K562 (cell line): ENCODE results near the gene TRAPPC8. TPM values are rescaled to one million over a fixed set of nuclear protein-coding genes. Genes with fewer than 3 reads are reported as not detected.
A peak's percentile ranks its signal among the peaks of the same experiment; 100 is the strongest.

Experiments used
- ATAC-seq: fragments of 200-7000 bp; cut with Tn5 transposase; 3 replicates; pipeline ENCODE4 v1.9.1; 2020; ENCODE audit warnings: moderate library complexity
- BruUV-seq: library from RNA; stranded (reverse); fragments of 400-500 nt; replicated peaks from 2 replicates; lab custom pipeline; 2021; lab: Mats Ljungman, UMichigan
- CTCF ChIA-PET: fragments of 300-600 bp; formaldehyde crosslinking; extraction: SDS; loops from one replicate; lab custom pipeline; 2021; ENCODE audit warnings: low intra/inter-chr PET ratio; lab: Yijun Ruan, JAX
- POLR2A ChIA-PET: fragments of 300-600, 350-650 bp; sonication (Branson Sonifier 250); formaldehyde crosslinking; extraction: SDS; loops from one replicate; lab custom pipeline; 2021; ENCODE audit warnings: antibody characterized with exemption, inconsistent platforms; lab: Yijun Ruan, JAX
- DNase-seq, 4 experiments: peaks; one replicate each; pipeline versions ENCODE4 v3.0.0 to v3.0.0-alpha.2; 2011 to 2018; ENCODE audit warnings: low spot score in 3 of 4, mixed read lengths in 3 of 4; ENCODE audit errors: extremely low read depth in 1 of 4
- FAIRE-seq: peaks from 2 replicates; lab custom pipeline; 2011; peaks lifted over from hg19 to GRCh38; lab: Jason Lieb, UNC
- H2AFZ ChIP-seq: 2 replicates; pipeline ENCODE4 v1.6.0; 2011; ENCODE audit warnings: low read depth, low read length, control low read depth, inconsistent platforms
- H3K27ac ChIP-seq: fragments of 200-600 bp; 3 replicates; pipeline ENCODE4 v1.8.0; 2011; ENCODE audit warnings: low read depth, mild to moderate bottlenecking, control low read depth, inconsistent platforms, low read length, moderate library complexity, mixed read lengths; ENCODE audit errors: extremely low read depth
- H3K27me3 ChIP-seq, 2 experiments: fragments of 300-600 bp in 1 of 2; 2 replicates in 1 of 2; 3 replicates in 1 of 2; pipeline versions ENCODE4 v1.6.0 to v1.8.0; 2011; ENCODE audit warnings: inconsistent platforms in 2 of 2, low read length in 2 of 2, mild to moderate bottlenecking in 1 of 2, mixed read lengths in 1 of 2, moderate library complexity in 1 of 2; ENCODE audit not compliant: control insufficient read depth in 2 of 2, insufficient read depth in 2 of 2
- H3K36me3 ChIP-seq: fragments of 300-600 bp; 3 replicates; pipeline ENCODE4 v1.8.0; 2011; ENCODE audit warnings: mild to moderate bottlenecking, low read length, inconsistent platforms; ENCODE audit not compliant: control insufficient read depth, insufficient read depth
- H3K4me1 ChIP-seq, 2 experiments: fragments of 200-600 bp in 1 of 2; replicated peaks in 1 of 2; 2 replicates in 1 of 2; 3 replicates in 1 of 2; pipeline versions ENCODE4 v1.5.1 to v1.8.0; 2011; ENCODE audit warnings: inconsistent platforms in 2 of 2, low read length in 2 of 2, mild to moderate bottlenecking in 1 of 2, mixed read lengths in 1 of 2, moderate library complexity in 1 of 2; ENCODE audit not compliant: control insufficient read depth in 2 of 2, insufficient read depth in 2 of 2
- H3K4me2 ChIP-seq: 2 replicates; pipeline ENCODE4 v1.6.1; 2011; ENCODE audit warnings: low read length, control low read depth, inconsistent platforms, mixed read lengths; ENCODE audit not compliant: insufficient read depth
- H3K4me3 ChIP-seq: fragments of 200-600 bp; sonication (generic), shearing (Covaris generic); 2 replicates; pipeline ENCODE4 v1.5.1; 2016; ENCODE audit warnings: control low read depth, inconsistent platforms
- H3K79me2 ChIP-seq: fragments of 200-600 bp; 3 replicates; pipeline ENCODE4 v1.8.0; 2011; ENCODE audit warnings: low read length, inconsistent platforms; ENCODE audit not compliant: control insufficient read depth, insufficient read depth
- H3K9ac ChIP-seq, 2 experiments: 2 replicates each; pipeline versions ENCODE4 v1.6.0 to v1.6.1; 2011; ENCODE audit warnings: low read depth in 2 of 2, low read length in 2 of 2, control low read depth in 1 of 2, inconsistent platforms in 1 of 2, mild to moderate bottlenecking in 1 of 2, mixed read lengths in 1 of 2; ENCODE audit not compliant: insufficient read depth in 1 of 2
- H3K9me1 ChIP-seq: one replicate; pipeline ENCODE4 v1.6.0; 2011; ENCODE audit warnings: inconsistent platforms, mild to moderate bottlenecking, low read length, moderate library complexity; ENCODE audit not compliant: control insufficient read depth, insufficient read depth
- H3K9me3 ChIP-seq: replicated peaks from 2 replicates; pipeline ENCODE4 v1.5.1; 2011; ENCODE audit warnings: low read depth, low read length, inconsistent platforms; ENCODE audit not compliant: control insufficient read depth, insufficient read depth
- H4K20me1 ChIP-seq: replicated peaks from 2 replicates; pipeline ENCODE4 v1.6.1; 2011; ENCODE audit warnings: low read length, inconsistent platforms, mixed read lengths; ENCODE audit not compliant: control insufficient read depth, insufficient read depth
- BRCA1 ChIP-seq, 2 experiments: fragments of 450-650 bp in 1 of 2; sonication (generic) in 1 of 2; formaldehyde crosslinking in 1 of 2; IDR thresholded peaks; 2 replicates each; pipeline versions ENCODE4 v1.5.0 to v1.6.1; 2017 to 2020; ENCODE audit warnings: mild to moderate bottlenecking in 1 of 2, missing genetic modification reagents in 1 of 2
- HDAC3 ChIP-seq: fragments of 450-650 bp; IDR thresholded peaks from 2 replicates; pipeline ENCODE4 v1.6.1; 2018; ENCODE audit warnings: borderline replicate concordance, mild to moderate bottlenecking, moderate library complexity; ENCODE audit not compliant: partially characterized antibody
- L3MBTL2 ChIP-seq: fragments of 450-650 bp; IDR thresholded peaks from 2 replicates; pipeline ENCODE4 v1.6.1; 2016; ENCODE audit warnings: mild to moderate bottlenecking, moderate library complexity
- MYNN ChIP-seq, 2 experiments: sonication (generic); formaldehyde crosslinking in 1 of 2; IDR thresholded peaks; 2 replicates each; pipeline versions ENCODE4 v1.5.0 to v1.6.1; 2016 to 2020; ENCODE audit warnings: antibody characterized with exemption in 1 of 2, missing genetic modification reagents in 1 of 2
- NRF1 ChIP-seq, 2 experiments: fragments of 450-650 bp; IDR thresholded peaks in 1 of 2; conservative IDR thresholded peaks in 1 of 2; 2 replicates each; pipeline ENCODE4 v1.6.1; 2014; ENCODE audit warnings: mild to moderate bottlenecking in 2 of 2
- ZBTB1 ChIP-seq: sonication (generic); formaldehyde crosslinking; IDR thresholded peaks from 2 replicates; pipeline ENCODE4 v1.8.1; 2023; ENCODE audit warnings: missing genetic modification reagents, low read depth, mild to moderate bottlenecking, borderline replicate concordance
- ZC3H4 ChIP-seq: sonication (generic); formaldehyde crosslinking; IDR thresholded peaks from 2 replicates; pipeline ENCODE4 v1.9.0; 2021; ENCODE audit warnings: missing genetic modification reagents, borderline replicate concordance
- WGBS: fragments of 100-300 bp; shearing (Covaris generic); methylation state at CpG from one replicate; pipeline ENCODE4 v1.1.6; 2016; ENCODE audit warnings: low coverage, mixed read lengths; ENCODE audit not compliant: insufficient coverage; ENCODE audit errors: missing lambda C conversion rate; 5-methylcytosine and 5-hydroxymethylcytosine counted together
- in situ Hi-C: fragments of 300-500 bp; cut with MboI; formaldehyde crosslinking; loops from 4 replicates; pipeline ENCODE4 v1.15.0; 2018; ENCODE audit warnings: inconsistent platforms, mixed read lengths
- intact Hi-C: fragments of 100-400 bp; cut with micrococcal nuclease; formaldehyde crosslinking; loops from 2 replicates; pipeline ENCODE4 v1.14.2; 2022
- polyA plus RNA-seq, 8 experiments: library from polyadenylated mRNA; depleted of rRNA in 4 of 8; stranded (reverse) in 5 of 8; unstranded in 3 of 8; fragments of >200 nt; fragmentation: Nextera tagmentation in 2 of 8; fragmentation: Illumina TruSeq in 1 of 8; extraction: Ambion mirVana in 2 of 8; extraction: Trizol in 1 of 8; gene quantifications; 2 replicates each; pipeline versions ENCODE4 v1.2.1 to v1.2.3, GENCODE V29; 2011 to 2014; ENCODE audit warnings: inconsistent platforms in 1 of 8, missing spikeins in 1 of 8
- total RNA-seq, 7 experiments: library from RNA; depleted of rRNA in 6 of 7; stranded (reverse); fragments of >200 nt in 6 of 7; fragmentation: Illumina TruSeq in 2 of 7; extraction: Trizol in 2 of 7; gene quantifications; 2 replicates each; pipeline versions ENCODE4 v1.2.1 to v1.2.3, GENCODE V29; 2011 to 2021; ENCODE audit warnings: low replicate concordance in 1 of 7
- TF ChIP-seq, protein P1 (sequence below): fragments of 250-450 bp; sonication (Bioruptor Pico); IDR thresholded peaks from 2 replicates; pipeline ENCODE4 v1.8.0; 2021; ENCODE audit warnings: mild to moderate bottlenecking, moderate library complexity
- TF ChIP-seq, protein P2 (sequence below), 2 experiments: fragments of 450-650 bp; conservative IDR thresholded peaks; 2 replicates each; pipeline ENCODE4 v1.6.1; 2017; ENCODE audit warnings: mild to moderate bottlenecking in 2 of 2, moderate library complexity in 2 of 2
- TF ChIP-seq, protein P3 (sequence below): sonication (generic); formaldehyde crosslinking; IDR thresholded peaks from 2 replicates; pipeline ENCODE4 v1.9.0; 2022; ENCODE audit warnings: mild to moderate bottlenecking, missing genetic modification reagents
- TF ChIP-seq, protein P4 (sequence below): sonication (generic); formaldehyde crosslinking; IDR thresholded peaks from 2 replicates; pipeline ENCODE4 v1.9.0; 2022; ENCODE audit warnings: mild to moderate bottlenecking, missing genetic modification reagents

TRAPPC8 gene
- total and polyA plus RNA-seq, 9 of the 15 experiments (the other 6 are each of a cell fraction or from before 2014, with no cell fraction given), result 20.1 to 111 (median 35.6) TPM

DNA sequence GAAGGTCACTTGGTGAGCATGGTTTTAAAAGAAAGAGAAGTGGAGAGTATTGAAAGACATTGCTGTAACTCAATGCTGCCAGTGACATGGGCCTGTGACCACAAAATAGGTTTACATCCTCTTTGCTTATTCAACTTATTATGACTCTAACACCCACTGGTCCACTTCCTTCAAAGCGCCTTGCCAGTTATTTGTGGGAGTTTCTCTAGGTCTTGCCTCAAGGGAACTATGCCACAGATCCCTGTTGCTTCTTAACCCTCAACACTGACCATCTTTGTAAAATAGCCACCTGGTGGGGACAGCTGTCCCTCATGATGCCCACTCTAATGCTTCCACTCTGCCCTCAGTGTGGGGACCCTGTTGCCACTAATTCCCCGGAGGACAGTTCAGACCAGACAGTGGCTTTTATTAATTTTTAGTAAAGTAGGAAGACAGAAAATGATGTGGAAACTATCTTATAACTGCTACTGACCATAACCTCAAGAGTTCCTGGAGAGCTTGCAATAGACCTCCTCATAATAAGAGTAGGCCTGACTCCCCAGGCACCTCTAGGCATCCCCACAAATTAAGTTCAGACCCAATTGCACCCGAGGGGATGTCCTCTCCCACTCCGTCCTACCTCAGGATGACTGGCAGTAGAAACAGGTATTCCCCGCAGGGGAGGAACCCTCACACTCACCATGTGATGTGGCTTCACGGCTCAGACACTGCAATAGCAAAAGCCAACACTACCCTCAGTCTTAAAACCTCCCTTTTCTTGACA lies 150.9 kb downstream of the TRAPPC8 start (continued):
- TF ChIP-seq, protein P1, sequence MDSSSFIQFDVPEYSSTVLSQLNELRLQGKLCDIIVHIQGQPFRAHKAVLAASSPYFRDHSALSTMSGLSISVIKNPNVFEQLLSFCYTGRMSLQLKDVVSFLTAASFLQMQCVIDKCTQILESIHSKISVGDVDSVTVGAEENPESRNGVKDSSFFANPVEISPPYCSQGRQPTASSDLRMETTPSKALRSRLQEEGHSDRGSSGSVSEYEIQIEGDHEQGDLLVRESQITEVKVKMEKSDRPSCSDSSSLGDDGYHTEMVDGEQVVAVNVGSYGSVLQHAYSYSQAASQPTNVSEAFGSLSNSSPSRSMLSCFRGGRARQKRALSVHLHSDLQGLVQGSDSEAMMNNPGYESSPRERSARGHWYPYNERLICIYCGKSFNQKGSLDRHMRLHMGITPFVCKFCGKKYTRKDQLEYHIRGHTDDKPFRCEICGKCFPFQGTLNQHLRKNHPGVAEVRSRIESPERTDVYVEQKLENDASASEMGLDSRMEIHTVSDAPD (CRISPR knock-in tag), result no peak
- TF ChIP-seq BRCA1 (IDR thresholded peaks at IDR 0.05), result no peak
- no peak for TF ChIP-seq BRCA1 (CRISPR knock-in tag; IDR thresholded peaks at IDR 0.05)

DNA sequence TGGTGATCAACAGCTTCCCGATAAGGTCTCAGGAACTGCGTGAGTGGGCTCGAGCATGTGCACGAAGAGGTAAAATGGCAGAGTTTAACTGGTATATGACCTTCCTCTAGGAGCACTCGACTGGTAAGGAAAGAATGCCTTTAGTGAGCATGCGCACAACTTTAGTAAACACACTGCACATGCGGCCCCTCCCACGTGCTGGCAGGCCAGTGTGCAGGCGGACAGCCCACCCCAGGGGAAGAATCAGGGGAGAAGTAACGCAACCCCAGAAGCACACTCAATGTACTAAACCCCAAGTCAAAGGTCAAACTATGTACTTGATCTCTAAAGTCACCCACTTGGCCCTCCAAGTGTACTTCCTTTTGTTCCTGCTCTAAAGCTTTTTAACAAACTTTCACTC lies 153.5 kb downstream of the TRAPPC8 start:
- no peaks in the 10 kb centered on the region for H3K36me3 ChIP-seq
- no TSS peak for BruUV-seq
- no peaks in the 10 kb centered on the region for H4K20me1 ChIP-seq
- in situ Hi-C loops (no loop called here), intact Hi-C loops (no loop called here)
- peak overlapping the region; percentile 68 for H2AFZ ChIP-seq
- no peak overlapping the region for H3K4me2 ChIP-seq
- no peak overlapping the region for H3K9ac ChIP-seq
- H3K4me3 ChIP-seq, result no peak overlapping the region
- no peaks in the 10 kb centered on the region for H3K4me1 ChIP-seq
- H3K27ac ChIP-seq, result no peak overlapping the region
- no peaks in the 10 kb centered on the region for H3K9me1 ChIP-seq
- H3K79me2 ChIP-seq, result no peaks in the 10 kb centered on the region
- POLR2A ChIA-PET, result interaction anchor here (0.6 kb wide), 1 partner anchor 151 kb away, joined by 4 read pairs; no protein-coding TSS in a partner anchor
- FAIRE-seq (peak; percentile 55), DNase-seq (peak in 1 of 4 experiments; percentile 37), ATAC-seq (peak; percentile 60)
- 12% methylated on average over 10 of the region's 10 CpGs for WGBS
- H3K27me3 ChIP-seq, result peaks cover 0 to 4% of the 10 kb centered on the region in 2 experiments; a peak in 2 of 5 replicates
- H3K9me3 ChIP-seq, result no peaks in the 10 kb centered on the region
- CTCF ChIA-PET, result no interaction called here
- TF ChIP-seq HDAC3, result no peak
- TF ChIP-seq L3MBTL2, result peak; percentile 66
- peak; percentile 69 to 78 for TF ChIP-seq NRF1 (conservative IDR thresholded peaks at IDR 0.05 in 1 of 2, IDR thresholded peaks at IDR 0.05 in 1 of 2)
- no peak for TF ChIP-seq MYNN (IDR thresholded peaks at IDR 0.05)
- no peak for TF ChIP-seq MYNN (CRISPR knock-in tag; IDR thresholded peaks at IDR 0.05)
- TF ChIP-seq, protein P2, sequence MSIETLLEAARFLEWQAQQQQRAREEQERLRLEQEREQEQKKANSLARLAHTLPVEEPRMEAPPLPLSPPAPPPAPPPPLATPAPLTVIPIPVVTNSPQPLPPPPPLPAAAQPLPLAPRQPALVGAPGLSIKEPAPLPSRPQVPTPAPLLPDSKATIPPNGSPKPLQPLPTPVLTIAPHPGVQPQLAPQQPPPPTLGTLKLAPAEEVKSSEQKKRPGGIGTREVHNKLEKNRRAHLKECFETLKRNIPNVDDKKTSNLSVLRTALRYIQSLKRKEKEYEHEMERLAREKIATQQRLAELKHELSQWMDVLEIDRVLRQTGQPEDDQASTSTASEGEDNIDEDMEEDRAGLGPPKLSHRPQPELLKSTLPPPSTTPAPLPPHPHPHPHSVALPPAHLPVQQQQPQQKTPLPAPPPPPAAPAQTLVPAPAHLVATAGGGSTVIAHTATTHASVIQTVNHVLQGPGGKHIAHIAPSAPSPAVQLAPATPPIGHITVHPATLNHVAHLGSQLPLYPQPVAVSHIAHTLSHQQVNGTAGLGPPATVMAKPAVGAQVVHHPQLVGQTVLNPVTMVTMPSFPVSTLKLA (conservative IDR thresholded peaks at IDR 0.05), result peak; percentile 68 to 75
- TF ChIP-seq ZBTB1 (CRISPR knock-in tag), result no peak
- TF ChIP-seq, protein P3, sequence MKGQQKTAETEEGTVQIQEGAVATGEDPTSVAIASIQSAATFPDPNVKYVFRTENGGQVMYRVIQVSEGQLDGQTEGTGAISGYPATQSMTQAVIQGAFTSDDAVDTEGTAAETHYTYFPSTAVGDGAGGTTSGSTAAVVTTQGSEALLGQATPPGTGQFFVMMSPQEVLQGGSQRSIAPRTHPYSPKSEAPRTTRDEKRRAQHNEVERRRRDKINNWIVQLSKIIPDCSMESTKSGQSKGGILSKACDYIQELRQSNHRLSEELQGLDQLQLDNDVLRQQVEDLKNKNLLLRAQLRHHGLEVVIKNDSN (CRISPR knock-in tag), result no peak
- TF ChIP-seq, protein P4, sequence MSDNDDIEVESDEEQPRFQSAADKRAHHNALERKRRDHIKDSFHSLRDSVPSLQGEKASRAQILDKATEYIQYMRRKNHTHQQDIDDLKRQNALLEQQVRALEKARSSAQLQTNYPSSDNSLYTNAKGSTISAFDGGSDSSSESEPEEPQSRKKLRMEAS (CRISPR knock-in tag), result peak; percentile 57; the same call in 1 of the 2 replicates
- TF ChIP-seq ZC3H4, result no peak
